HepG2 (cell line): ENCODE results near the gene TPRG1. TPM values are rescaled to one million over a fixed set of nuclear protein-coding genes. Genes with fewer than 3 reads are reported as not detected.

Experiments used
- ATAC-seq: fragments of 200-7000 bp; cut with Tn5 transposase; 3 replicates; pipeline ENCODE4 v1.9.1; 2020; ENCODE audit warnings: mild to moderate bottlenecking, moderate library complexity
- BruUV-seq: library from RNA; stranded (reverse); fragments of 400-500 nt; replicated peaks from 2 replicates; lab custom pipeline; 2021; lab: Mats Ljungman, UMichigan
- CTCF ChIA-PET: fragments of 300-600 bp; formaldehyde crosslinking; extraction: SDS; loops from one replicate; lab custom pipeline; 2021; ENCODE audit warnings: low total read pairs, inconsistent platforms, low intra/inter-chr PET ratio; lab: Yijun Ruan, JAX
- POLR2A ChIA-PET: fragments of 350-600 bp; sonication (Branson Sonifier 250); formaldehyde crosslinking; loops from one replicate; lab custom pipeline; 2020; ENCODE audit warnings: antibody characterized with exemption, inconsistent platforms; lab: Yijun Ruan, JAX
- DNase-seq: peaks from one replicate; pipeline ENCODE4 v3.0.0-alpha.2; 2015; ENCODE audit warnings: low spot score
- FAIRE-seq: peaks from 3 replicates; lab custom pipeline; 2011; peaks lifted over from hg19 to GRCh38; lab: Jason Lieb, UNC
- H2AFZ ChIP-seq: one replicate; pipeline ENCODE4 v1.6.1; 2011; ENCODE audit warnings: low read length, inconsistent platforms
- H3K27ac ChIP-seq: fragments of 300-600 bp; 3 replicates; pipeline ENCODE4 v1.8.0; 2011; ENCODE audit warnings: mixed run types, mild to moderate bottlenecking, mixed read lengths, low read length, inconsistent platforms; ENCODE audit not compliant: insufficient read depth; ENCODE audit errors: extremely low read length
- H3K27me3 ChIP-seq, 2 experiments: fragments of 200-600 bp in 1 of 2; 2 replicates in 1 of 2; 3 replicates in 1 of 2; pipeline versions ENCODE4 v1.6.0 to v1.8.0; 2011; ENCODE audit warnings: low read length in 2 of 2, mild to moderate bottlenecking in 2 of 2, moderate library complexity in 2 of 2, inconsistent platforms in 1 of 2; ENCODE audit not compliant: insufficient read depth in 2 of 2, control insufficient read depth in 1 of 2
- H3K36me3 ChIP-seq, 2 experiments: fragments of 200-600 bp in 1 of 2; replicated peaks in 1 of 2; 2 replicates in 1 of 2; 3 replicates in 1 of 2; pipeline versions ENCODE4 v1.5.1 to v1.8.0; 2011; ENCODE audit warnings: low read length in 2 of 2, inconsistent platforms in 1 of 2; ENCODE audit not compliant: insufficient read depth in 2 of 2, control insufficient read depth in 1 of 2
- H3K4me1 ChIP-seq: 2 replicates; pipeline ENCODE4 v1.5.1; 2012; ENCODE audit warnings: low read length, inconsistent platforms; ENCODE audit not compliant: insufficient read depth
- H3K4me2 ChIP-seq: 2 replicates; pipeline ENCODE4 v1.6.0; 2011; ENCODE audit warnings: low read depth, low read length, inconsistent platforms
- H3K4me3 ChIP-seq, 3 experiments: fragments of 200-600 bp in 1 of 3; sonication (generic), shearing (Covaris generic) in 1 of 3; replicated peaks in 1 of 3; 2 replicates each; pipeline ENCODE4 v1.5.1; 2011 to 2016; ENCODE audit warnings: low read length in 3 of 3, inconsistent platforms in 2 of 3, low read depth in 2 of 3, mild to moderate bottlenecking in 2 of 3, control low read depth in 1 of 3, mixed read lengths in 1 of 3; ENCODE audit not compliant: insufficient read depth in 1 of 3
- H3K79me2 ChIP-seq: one replicate; pipeline ENCODE4 v1.6.1; 2011; ENCODE audit warnings: low read length, inconsistent platforms; ENCODE audit not compliant: insufficient read depth
- H3K9ac ChIP-seq: 2 replicates; pipeline ENCODE4 v1.6.0; 2011; ENCODE audit warnings: mild to moderate bottlenecking, low read depth, low read length, inconsistent platforms; ENCODE audit not compliant: insufficient read depth
- H3K9me3 ChIP-seq: 2 replicates; pipeline ENCODE4 v1.5.1; 2012; ENCODE audit warnings: mild to moderate bottlenecking, low read length
- H4K20me1 ChIP-seq: 2 replicates; pipeline ENCODE4 v1.6.0; 2011; ENCODE audit warnings: inconsistent platforms, mild to moderate bottlenecking, low read length, moderate library complexity; ENCODE audit not compliant: insufficient read depth
- IKZF4 ChIP-seq: sonication (generic); formaldehyde crosslinking; IDR thresholded peaks from 2 replicates; pipeline ENCODE4 v1.5.1; 2020; ENCODE audit warnings: borderline replicate concordance, mild to moderate bottlenecking, low read depth, missing genetic modification reagents; ENCODE audit errors: not compliant biosample characterization
- ISL2 ChIP-seq: sonication (generic); formaldehyde crosslinking; IDR thresholded peaks from 2 replicates; pipeline ENCODE4 v1.5.0; 2020; ENCODE audit warnings: missing genetic modification reagents
- JARID2 ChIP-seq: sonication (generic); formaldehyde crosslinking; IDR thresholded peaks from 2 replicates; pipeline ENCODE4 v1.8.1; 2023; ENCODE audit warnings: missing genetic modification reagents, inconsistent platforms; ENCODE audit not compliant: insufficient replicate concordance
- KDM6A ChIP-seq: IDR thresholded peaks from 2 replicates; pipeline ENCODE4 v1.6.1; 2016; ENCODE audit warnings: low read depth
- MIXL1 ChIP-seq: IDR thresholded peaks from 2 replicates; pipeline ENCODE4 v1.6.1; 2016
- NCOA2 ChIP-seq: sonication (generic); formaldehyde crosslinking; IDR thresholded peaks from 2 replicates; pipeline ENCODE4 v1.8.0; 2022; ENCODE audit warnings: inconsistent platforms
- NONO ChIP-seq, 2 experiments: fragments of 450-650 bp in 1 of 2; sonication (generic) in 1 of 2; formaldehyde crosslinking in 1 of 2; IDR thresholded peaks in 1 of 2; conservative IDR thresholded peaks in 1 of 2; 2 replicates each; pipeline versions ENCODE4 v1.6.1 to v1.8.0; 2017 to 2022; ENCODE audit warnings: mild to moderate bottlenecking in 1 of 2, missing genetic modification reagents in 1 of 2, moderate library complexity in 1 of 2
- NR3C1 ChIP-seq: sonication (generic); formaldehyde crosslinking; IDR thresholded peaks from 2 replicates; pipeline ENCODE4 v1.4.0; 2020; ENCODE audit warnings: missing genetic modification reagents
- PCBP1 ChIP-seq: fragments of 200-400 bp; formaldehyde crosslinking; IDR thresholded peaks from 2 replicates; pipeline ENCODE4 v1.6.1; 2017; ENCODE audit warnings: mild to moderate bottlenecking, low read depth, low read length, borderline replicate concordance
- PHF21A ChIP-seq: sonication (generic); formaldehyde crosslinking; IDR thresholded peaks from 2 replicates; pipeline ENCODE4 v1.5.0; 2020; ENCODE audit warnings: mild to moderate bottlenecking, missing genetic modification reagents
- RBM39 ChIP-seq: fragments of 200-400 bp; formaldehyde crosslinking; IDR thresholded peaks from one replicate; pipeline ENCODE4 v1.6.1; 2018; ENCODE audit warnings: antibody characterized with exemption, mild to moderate bottlenecking, low read depth, low read length; ENCODE audit not compliant: poor library complexity, severe bottlenecking
- SOX13 ChIP-seq, 3 experiments: fragments of 450-650 bp in 1 of 3; sonication (generic) in 1 of 3; formaldehyde crosslinking in 1 of 3; IDR thresholded peaks in 2 of 3; conservative IDR thresholded peaks in 1 of 3; 2 replicates each; pipeline versions ENCODE4 v1.5.0 to v1.6.1; 2016 to 2020; ENCODE audit warnings: antibody characterized with exemption in 1 of 3, mild to moderate bottlenecking in 1 of 3, missing compliant biosample characterization in 1 of 3, missing genetic modification reagents in 1 of 3, moderate library complexity in 1 of 3
- STAG1 ChIP-seq: sonication (generic); formaldehyde crosslinking; IDR thresholded peaks from 2 replicates; pipeline ENCODE4 v1.4.0; 2020; ENCODE audit warnings: missing genetic modification reagents
- ZNF354B ChIP-seq: sonication (generic); formaldehyde crosslinking; IDR thresholded peaks from 2 replicates; pipeline ENCODE4 v1.8.0; 2022; ENCODE audit warnings: mild to moderate bottlenecking, missing genetic modification reagents
- ZNF382 ChIP-seq: sonication (generic); formaldehyde crosslinking; IDR thresholded peaks from 2 replicates; pipeline ENCODE4 v1.5.0; 2020; ENCODE audit warnings: missing genetic modification reagents, mild to moderate bottlenecking, borderline replicate concordance
- ZNF451 ChIP-seq: sonication (generic); formaldehyde crosslinking; IDR thresholded peaks from 2 replicates; pipeline ENCODE4 v1.5.0; 2020; ENCODE audit warnings: mild to moderate bottlenecking, missing genetic modification reagents
- ZNF577 ChIP-seq: sonication (generic); formaldehyde crosslinking; IDR thresholded peaks from 2 replicates; pipeline ENCODE4 v1.4.0; 2020; ENCODE audit warnings: mild to moderate bottlenecking, low read depth, missing genetic modification reagents, borderline replicate concordance
- WGBS: methylation state at CpG from one replicate; pipeline ENCODE4 v1.1.6; 2017; ENCODE audit warnings: low lambda C conversion rate; 5-methylcytosine and 5-hydroxymethylcytosine counted together
- in situ Hi-C: cut with HindIII; loops from 2 replicates; pipeline ENCODE4 v1.10.0; 2017; ENCODE audit warnings: low pct_unique_long_range_greater_than_20kb; ENCODE audit not compliant: extremely low pct_ligation_motif_present
- intact Hi-C: fragments of 100-400 bp; cut with micrococcal nuclease; formaldehyde crosslinking; loops from one replicate; pipeline ENCODE4 v1.10.0; 2022; ENCODE audit not compliant: unreplicated experiment
- polyA plus RNA-seq, 8 experiments: library from polyadenylated mRNA; depleted of rRNA in 3 of 8; stranded (reverse) in 7 of 8; unstranded in 1 of 8; fragments of >200 nt; fragmentation: Illumina TruSeq in 4 of 8; extraction: Trizol in 4 of 8; gene quantifications; 2 replicates each; pipeline versions ENCODE4 v1.2.1 to v1.2.3, GENCODE V29; 2011 to 2016; ENCODE audit warnings: low read depth in 4 of 8, missing spikeins in 1 of 8, mixed read lengths in 1 of 8; ENCODE audit not compliant: insufficient read depth in 1 of 8
- total RNA-seq, 5 experiments: library from RNA; depleted of rRNA; stranded (reverse); fragments of >200 nt; fragmentation: Illumina TruSeq; extraction: Trizol; gene quantifications; 2 replicates each; pipeline ENCODE4 v1.2.3, GENCODE V29; 2016; ENCODE audit warnings: low read depth in 1 of 5
- TF ChIP-seq, protein P1 (sequence below): IDR thresholded peaks from 2 replicates; pipeline ENCODE4 v1.4.0; 2020; ENCODE audit warnings: mild to moderate bottlenecking, missing genetic modification reagents
- TF ChIP-seq, protein P2 (sequence below): conservative IDR thresholded peaks from 2 replicates; pipeline ENCODE4 v1.6.1; 2018; ENCODE audit warnings: missing genetic modification reagents

Gene TPRG1
- total and polyA plus RNA-seq, 2 of the 13 experiments (the other 11 are each of a cell fraction or from before 2014, with no cell fraction given) = 0.17 TPM; not detected in 1

DNA sequence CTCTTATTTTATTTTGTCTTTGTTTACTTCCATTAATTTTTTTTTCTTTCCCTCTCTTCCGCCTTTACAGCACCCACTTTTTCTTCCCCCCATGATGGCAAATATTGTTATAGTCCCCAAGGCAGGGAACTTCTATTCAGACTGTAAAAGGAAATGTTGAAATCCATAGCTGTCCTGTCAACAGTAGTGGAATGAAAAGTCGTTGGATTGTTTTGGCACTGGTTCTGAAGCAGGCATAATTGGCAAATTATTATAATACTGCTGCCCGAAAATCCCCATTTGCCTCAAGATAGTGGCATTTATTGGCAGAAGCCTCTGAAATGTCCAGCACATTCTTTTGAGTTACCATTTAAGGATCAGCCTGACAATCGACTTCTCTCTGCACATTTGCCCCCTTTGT, 150.6 kb downstream of the TPRG1 start (continued):
- TF ChIP-seq, protein P1, sequence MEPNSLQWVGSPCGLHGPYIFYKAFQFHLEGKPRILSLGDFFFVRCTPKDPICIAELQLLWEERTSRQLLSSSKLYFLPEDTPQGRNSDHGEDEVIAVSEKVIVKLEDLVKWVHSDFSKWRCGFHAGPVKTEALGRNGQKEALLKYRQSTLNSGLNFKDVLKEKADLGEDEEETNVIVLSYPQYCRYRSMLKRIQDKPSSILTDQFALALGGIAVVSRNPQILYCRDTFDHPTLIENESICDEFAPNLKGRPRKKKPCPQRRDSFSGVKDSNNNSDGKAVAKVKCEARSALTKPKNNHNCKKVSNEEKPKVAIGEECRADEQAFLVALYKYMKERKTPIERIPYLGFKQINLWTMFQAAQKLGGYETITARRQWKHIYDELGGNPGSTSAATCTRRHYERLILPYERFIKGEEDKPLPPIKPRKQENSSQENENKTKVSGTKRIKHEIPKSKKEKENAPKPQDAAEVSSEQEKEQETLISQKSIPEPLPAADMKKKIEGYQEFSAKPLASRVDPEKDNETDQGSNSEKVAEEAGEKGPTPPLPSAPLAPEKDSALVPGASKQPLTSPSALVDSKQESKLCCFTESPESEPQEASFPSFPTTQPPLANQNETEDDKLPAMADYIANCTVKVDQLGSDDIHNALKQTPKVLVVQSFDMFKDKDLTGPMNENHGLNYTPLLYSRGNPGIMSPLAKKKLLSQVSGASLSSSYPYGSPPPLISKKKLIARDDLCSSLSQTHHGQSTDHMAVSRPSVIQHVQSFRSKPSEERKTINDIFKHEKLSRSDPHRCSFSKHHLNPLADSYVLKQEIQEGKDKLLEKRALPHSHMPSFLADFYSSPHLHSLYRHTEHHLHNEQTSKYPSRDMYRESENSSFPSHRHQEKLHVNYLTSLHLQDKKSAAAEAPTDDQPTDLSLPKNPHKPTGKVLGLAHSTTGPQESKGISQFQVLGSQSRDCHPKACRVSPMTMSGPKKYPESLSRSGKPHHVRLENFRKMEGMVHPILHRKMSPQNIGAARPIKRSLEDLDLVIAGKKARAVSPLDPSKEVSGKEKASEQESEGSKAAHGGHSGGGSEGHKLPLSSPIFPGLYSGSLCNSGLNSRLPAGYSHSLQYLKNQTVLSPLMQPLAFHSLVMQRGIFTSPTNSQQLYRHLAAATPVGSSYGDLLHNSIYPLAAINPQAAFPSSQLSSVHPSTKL (CRISPR knock-in tag) = no peak
- TF ChIP-seq ZNF577 (no peak), JARID2 (no peak), ZNF354B (CRISPR knock-in tag) (no peak), MIXL1 (CRISPR knock-in tag) (no peak), RBM39 (no peak)

DNA sequence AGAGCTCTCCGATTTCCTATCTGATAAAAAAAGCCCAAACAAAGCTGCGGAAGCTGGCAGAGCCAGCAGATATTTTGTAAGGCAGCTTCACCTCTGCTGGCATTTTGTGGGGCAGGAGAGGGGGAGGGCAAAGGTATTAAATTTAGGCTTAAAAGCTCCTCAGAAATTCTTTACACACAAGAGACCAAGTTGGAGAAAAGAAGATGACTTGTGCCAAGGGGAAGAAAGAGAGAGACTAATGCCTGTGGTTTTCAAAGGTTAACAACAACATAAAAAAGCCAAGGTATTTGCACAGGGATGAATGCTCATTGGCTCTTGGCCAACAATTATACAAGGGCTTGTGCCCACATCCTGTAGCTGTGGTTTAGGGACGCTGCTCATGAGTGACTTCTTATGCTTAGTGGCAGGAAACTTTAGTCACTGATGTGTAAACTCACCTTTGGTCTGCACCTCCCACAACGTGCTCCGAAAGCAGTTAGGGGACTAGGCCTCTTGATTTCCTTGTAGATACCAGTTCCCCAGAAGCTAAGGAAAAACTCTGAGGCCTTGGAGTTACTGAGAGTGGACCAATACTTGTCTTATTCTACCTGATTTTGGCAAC, 152.9 kb downstream of the TPRG1 start:
- no TSS peak for BruUV-seq
- H3K27ac ChIP-seq = no peak overlapping the region
- no peak overlapping the region for H3K9ac ChIP-seq
- H3K4me1 ChIP-seq = peaks cover 23% of the 10 kb centered on the region
- in situ Hi-C loops = no loop called here
- H3K4me3 ChIP-seq = no peak overlapping the region
- DNase-seq = peak; percentile 85
- no peaks in the 10 kb centered on the region for H3K79me2 ChIP-seq
- intact Hi-C loops = no loop called here
- peak overlapping the region; percentile 9; the same call in 1 of the 2 replicates for H3K4me2 ChIP-seq
- ChIA-PET CTCF (no interaction called here), POLR2A (no interaction called here)
- H3K9me3 ChIP-seq = no peaks in the 10 kb centered on the region
- H3K36me3 ChIP-seq = no peaks in the 10 kb centered on the region
- H2AFZ ChIP-seq = no peak overlapping the region
- 2% methylated on average over 5 of the region's 5 CpGs for WGBS
- peak; percentile 93 for ATAC-seq
- FAIRE-seq = peak; percentile 64
- H3K27me3 ChIP-seq = no peaks in the 10 kb centered on the region
- no peaks in the 10 kb centered on the region for H4K20me1 ChIP-seq
- TF ChIP-seq NONO (IDR thresholded peaks at IDR 0.05) = no peak
- no peak for TF ChIP-seq NONO (CRISPR knock-in tag; conservative IDR thresholded peaks at IDR 0.05)
- no peak for TF ChIP-seq PCBP1
- TF ChIP-seq NCOA2 (CRISPR knock-in tag) = peak; percentile 30; the same call in 1 of the 2 replicates
- TF ChIP-seq ISL2 (CRISPR knock-in tag) = 0 out of 2 replicates have a peak, but pooled peaks have one; percentile 31
- no peak for TF ChIP-seq SOX13 (IDR thresholded peaks at IDR 0.05)
- TF ChIP-seq SOX13 (CRISPR knock-in tag; conservative IDR thresholded peaks at IDR 0.05 in 1 of 2, IDR thresholded peaks at IDR 0.05 in 1 of 2) = peak in 1 of 2 experiments; percentile 55; a peak in 1 of 4 replicates
- no peak for TF ChIP-seq NR3C1 (CRISPR knock-in tag)
- 0 out of 2 replicates have a peak, but pooled peaks have one; percentile 14 for TF ChIP-seq KDM6A
- no peak for TF ChIP-seq ZNF382 (CRISPR knock-in tag)
- TF ChIP-seq IKZF4 = no peak
- no peak for TF ChIP-seq STAG1
- TF ChIP-seq, protein P2, sequence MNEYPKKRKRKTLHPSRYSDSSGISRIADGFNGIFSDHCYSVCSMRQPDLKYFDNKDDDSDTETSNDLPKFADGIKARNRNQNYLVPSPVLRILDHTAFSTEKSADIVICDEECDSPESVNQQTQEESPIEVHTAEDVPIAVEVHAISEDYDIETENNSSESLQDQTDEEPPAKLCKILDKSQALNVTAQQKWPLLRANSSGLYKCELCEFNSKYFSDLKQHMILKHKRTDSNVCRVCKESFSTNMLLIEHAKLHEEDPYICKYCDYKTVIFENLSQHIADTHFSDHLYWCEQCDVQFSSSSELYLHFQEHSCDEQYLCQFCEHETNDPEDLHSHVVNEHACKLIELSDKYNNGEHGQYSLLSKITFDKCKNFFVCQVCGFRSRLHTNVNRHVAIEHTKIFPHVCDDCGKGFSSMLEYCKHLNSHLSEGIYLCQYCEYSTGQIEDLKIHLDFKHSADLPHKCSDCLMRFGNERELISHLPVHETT (CRISPR knock-in tag) = no peak
- 0 out of 2 replicates have a peak, but pooled peaks have one; percentile 28 for TF ChIP-seq PHF21A
- no peak for TF ChIP-seq ZNF451
